ENCODE data around the gene TRIM10.

The TRIM10 gene

DNA sequence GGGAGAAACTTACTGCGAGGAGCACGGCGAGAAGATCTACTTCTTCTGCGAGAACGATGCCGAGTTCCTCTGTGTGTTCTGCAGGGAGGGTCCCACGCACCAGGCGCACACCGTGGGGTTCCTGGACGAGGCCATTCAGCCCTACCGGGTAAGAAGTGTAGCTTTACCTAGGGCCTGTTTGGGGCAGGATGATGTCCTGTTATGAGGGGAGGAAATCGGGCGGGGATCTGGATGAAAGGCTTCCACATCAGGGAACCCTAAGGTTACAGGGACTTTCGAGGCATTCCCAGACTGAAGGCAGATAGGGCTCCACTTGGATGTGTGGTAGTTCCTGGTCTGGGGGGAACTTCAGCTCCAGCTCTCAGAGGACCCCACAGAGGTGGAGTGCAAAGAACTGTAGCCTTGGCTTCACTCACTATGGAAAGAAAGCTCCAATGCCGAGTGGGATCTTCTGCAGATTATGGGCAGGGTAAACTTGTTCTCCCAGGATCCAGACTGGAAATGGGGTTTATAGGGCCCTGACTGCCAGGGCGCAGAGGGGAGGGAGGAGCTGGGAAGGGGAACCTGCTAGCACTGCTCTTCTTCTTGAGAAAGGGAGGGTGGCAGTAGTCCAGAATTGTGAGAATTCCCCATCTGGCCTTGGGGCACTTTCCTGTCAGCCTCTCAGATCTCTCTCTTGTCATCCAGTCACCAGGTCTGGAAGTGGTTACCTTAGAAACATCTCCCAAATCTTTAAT, 3.1 kb upstream of the TRIM10 start:
- Mint-ChIP-seq H3K4me1 (ENCODE audit: low read depth) (peaks cover 22% of the 10 kb centered on the region), H3K9me3 (no peaks in the 10 kb centered on the region), H3K27ac (no peak overlapping the region), H3K4me3 (no peak overlapping the region), H3K27me3 (peaks cover 23% of the 10 kb centered on the region), H3K36me3 (ENCODE audit: low read depth) (no peaks in the 10 kb centered on the region)
- intact Hi-C loops (cut with micrococcal nuclease): no loop called here

DNA sequence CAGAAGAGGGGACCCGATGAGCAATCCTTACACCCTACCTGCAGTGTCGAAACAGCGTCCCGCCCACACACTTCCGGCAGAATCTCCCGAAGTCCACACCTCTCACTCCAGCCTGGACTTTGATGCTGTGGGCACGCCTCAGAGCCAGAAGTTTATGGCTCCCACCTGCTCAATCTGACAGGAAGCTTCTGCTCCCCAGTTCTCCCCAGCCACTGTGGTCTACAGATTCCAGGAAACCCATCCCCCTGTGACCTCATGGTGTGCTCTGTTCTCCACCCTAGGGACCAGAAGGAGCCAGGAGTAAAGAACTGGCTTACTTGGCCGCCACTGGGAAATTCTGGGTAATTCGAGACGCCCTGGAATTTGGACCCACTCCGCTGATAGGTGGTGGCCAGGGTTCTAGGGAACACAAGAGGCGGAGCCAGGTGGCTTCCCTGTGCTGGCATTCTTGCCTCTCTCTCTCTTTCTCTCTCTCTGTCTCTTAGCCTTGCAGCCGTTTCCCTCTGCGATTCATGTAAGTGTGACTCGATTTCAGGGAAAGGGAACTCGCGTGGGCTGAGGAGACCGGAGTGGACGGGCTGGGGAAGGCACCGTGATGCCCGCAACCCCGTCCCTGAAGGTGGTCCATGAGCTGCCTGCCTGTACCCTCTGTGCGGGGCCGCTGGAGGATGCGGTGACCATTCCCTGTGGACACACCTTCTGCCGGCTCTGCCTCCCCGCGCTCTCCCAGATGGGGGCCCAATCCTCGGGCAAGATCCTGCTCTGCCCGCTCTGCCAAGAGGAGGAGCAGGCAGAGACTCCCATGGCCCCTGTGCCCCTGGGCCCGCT, 2.3 kb upstream of the TRIM10 start, which contains the start of gene TRIM15:
TSS of gene TRIM15 (plus strand) at position 457 of the 828 bp plus-strand sequence. CDS start at position 596, 139 bp downstream.
- no peaks in the 10 kb centered on the region for H3K36me3 Mint-ChIP-seq (ENCODE audit: low read depth)
- H3K4me1 Mint-ChIP-seq (ENCODE audit: low read depth): peaks cover 27% of the 10 kb centered on the region
- no peak within 1 kb of the TSS for H3K27ac Mint-ChIP-seq
- H3K4me3 Mint-ChIP-seq: no peak within 1 kb of the TSS
- H3K9me3 Mint-ChIP-seq: no peaks in the 10 kb centered on the region
- H3K27me3 Mint-ChIP-seq: peaks cover 18% of the 10 kb centered on the region
- intact Hi-C loops (cut with micrococcal nuclease): no loop called here

DNA sequence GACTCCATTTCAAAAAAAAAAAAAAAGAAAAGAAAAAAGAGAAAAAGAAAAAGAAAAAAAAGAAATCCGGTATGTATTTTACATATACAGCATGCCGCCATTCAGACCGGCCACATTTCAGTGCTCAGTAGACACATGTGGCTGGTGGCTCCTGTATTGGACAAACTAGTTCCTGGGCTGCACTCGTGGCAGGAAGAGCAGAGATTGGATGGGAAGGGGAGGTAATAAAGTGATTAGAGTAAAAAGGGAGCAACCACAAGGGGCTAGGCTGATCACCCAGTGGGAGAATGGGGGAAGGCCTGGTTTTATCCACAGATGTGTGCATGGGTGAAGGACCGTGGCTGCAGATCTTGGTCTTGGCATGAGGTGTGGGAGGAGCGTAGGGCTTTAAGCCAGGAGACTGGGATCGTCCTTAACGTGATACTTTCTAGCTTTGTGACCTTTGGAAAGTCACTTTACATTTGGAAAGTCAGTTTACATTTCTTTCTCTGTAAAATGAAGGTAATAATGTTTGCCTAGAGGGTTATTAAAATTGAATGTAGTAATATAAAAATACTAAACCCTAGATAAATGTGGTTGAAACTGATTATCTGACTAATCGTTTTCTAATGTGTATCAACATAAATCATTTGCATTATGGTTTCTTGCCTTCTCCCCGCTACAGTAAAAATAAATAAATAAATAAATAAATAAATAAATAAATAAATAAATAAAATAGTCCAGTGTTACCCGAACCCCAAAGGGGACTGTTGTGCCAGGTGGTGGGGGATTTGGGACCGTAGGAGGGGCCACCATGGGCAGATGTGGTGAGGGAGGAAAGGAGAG, 1.5 kb upstream of the TRIM10 start:
- Mint-ChIP-seq H3K27me3 (peaks cover 15% of the 10 kb centered on the region), H3K4me1 (ENCODE audit: low read depth) (peaks cover 33% of the 10 kb centered on the region), H3K9me3 (no peaks in the 10 kb centered on the region), H3K4me3 (no peak overlapping the region), H3K36me3 (ENCODE audit: low read depth) (no peaks in the 10 kb centered on the region), H3K27ac (no peak overlapping the region)
- intact Hi-C loops (cut with micrococcal nuclease): no loop called here

DNA sequence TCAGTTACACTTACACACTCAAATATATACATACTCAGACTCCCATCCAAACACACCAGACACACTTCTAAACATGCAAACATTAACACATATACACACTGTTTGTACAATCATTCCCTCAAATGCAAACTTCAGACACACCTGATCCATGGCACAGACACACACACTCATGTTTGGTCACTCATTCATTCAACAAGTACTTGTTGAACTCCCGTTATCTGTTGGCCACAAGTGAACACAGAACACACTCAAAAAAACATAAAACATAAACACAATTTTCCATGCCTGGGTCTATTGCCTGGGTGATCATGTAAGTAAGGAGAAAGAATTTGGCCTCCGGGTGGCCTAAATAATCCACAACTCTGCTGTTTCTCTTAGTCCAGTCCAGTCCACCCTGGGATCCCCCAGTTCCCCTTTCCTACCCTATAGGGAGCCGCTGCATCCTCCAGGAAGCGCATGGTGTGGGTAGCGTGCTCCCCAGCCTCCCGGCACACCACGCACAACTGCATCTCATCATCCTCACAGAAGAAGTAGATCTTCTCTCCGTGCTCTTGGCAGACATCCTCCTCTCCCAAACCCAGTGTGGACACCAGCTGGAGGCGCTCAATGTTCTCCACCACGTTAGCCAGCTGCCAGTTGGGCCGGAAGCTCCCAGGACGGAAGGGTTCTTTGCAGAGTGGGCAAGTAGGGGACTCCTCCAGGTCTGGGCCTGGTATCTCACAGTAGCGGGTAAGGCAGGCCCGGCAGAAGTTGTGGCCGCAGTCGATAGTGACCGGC, 815 bp downstream of the TRIM10 start:
- H3K4me1 Mint-ChIP-seq (ENCODE audit: low read depth): peaks cover 45% of the 10 kb centered on the region
- H3K4me3 Mint-ChIP-seq: no peak overlapping the region
- intact Hi-C loops (cut with micrococcal nuclease): no loop called here
- H3K27me3 Mint-ChIP-seq: peaks cover 10% of the 10 kb centered on the region
- H3K27ac Mint-ChIP-seq: no peak overlapping the region
- no peaks in the 10 kb centered on the region for H3K36me3 Mint-ChIP-seq (ENCODE audit: low read depth)
- H3K9me3 Mint-ChIP-seq: no peaks in the 10 kb centered on the region

DNA sequence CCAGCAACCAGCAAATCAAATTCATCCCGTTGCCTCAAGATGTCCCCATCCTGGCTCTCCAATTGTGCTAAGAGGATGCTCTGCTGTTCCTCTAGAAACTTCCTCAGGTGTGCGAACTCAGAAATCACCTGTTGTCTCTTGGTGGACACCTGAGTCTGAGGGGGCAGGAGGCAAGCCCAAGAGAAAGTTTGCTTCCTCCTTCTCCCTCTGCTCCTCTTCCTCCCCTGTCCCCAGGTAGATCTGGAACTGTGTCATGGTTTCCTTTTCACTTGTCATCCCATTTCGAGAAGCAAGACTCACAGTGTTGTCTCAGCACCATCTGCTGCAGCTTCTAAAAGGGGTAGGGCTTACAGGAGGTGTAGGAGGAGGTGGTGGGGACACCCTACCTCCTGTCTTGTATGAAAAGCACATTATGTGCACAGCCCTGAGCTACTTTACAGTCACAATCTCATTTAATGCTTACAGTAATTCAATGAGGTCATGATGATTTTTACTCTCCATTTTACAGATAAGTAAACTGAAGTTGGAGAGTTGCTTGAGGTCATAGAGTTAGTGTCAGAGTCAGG, 2.5 kb downstream of the TRIM10 start:
- intact Hi-C loops (cut with micrococcal nuclease): no loop called here
- H3K36me3 Mint-ChIP-seq (ENCODE audit: low read depth): no peaks in the 10 kb centered on the region
- H3K4me1 Mint-ChIP-seq (ENCODE audit: low read depth): peaks cover 47% of the 10 kb centered on the region
- H3K27me3 Mint-ChIP-seq: peaks cover 5% of the 10 kb centered on the region
- H3K9me3 Mint-ChIP-seq: no peaks in the 10 kb centered on the region
- no peak overlapping the region for H3K4me3 Mint-ChIP-seq
- H3K27ac Mint-ChIP-seq: no peak overlapping the region

DNA sequence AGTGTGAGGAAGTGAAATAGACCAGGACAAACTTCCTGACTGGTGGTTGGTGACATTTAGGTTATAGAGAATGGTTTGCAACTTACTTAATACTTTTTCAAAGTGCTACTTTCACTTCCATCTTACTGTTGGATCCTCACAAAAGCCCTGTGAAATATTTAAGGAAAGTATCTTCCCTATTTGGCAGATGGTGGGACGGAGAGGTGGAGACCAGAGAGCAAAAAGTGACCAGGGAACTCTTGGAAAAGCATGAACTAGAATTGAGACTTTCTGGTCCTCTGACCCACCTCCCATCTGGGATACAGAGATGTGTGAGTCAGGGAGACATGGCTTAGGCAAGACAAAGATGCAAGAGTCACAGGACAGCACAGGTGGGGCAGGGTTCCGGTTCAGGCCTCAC, 3.0 kb downstream of the TRIM10 start:
- Mint-ChIP-seq H3K9me3 (no peaks in the 10 kb centered on the region), H3K36me3 (ENCODE audit: low read depth) (no peaks in the 10 kb centered on the region), H3K27ac (no peak overlapping the region), H3K27me3 (peaks cover 5% of the 10 kb centered on the region), H3K4me3 (no peak overlapping the region), H3K4me1 (ENCODE audit: low read depth) (peaks cover 53% of the 10 kb centered on the region)
- intact Hi-C loops (cut with micrococcal nuclease): no loop called here

DNA sequence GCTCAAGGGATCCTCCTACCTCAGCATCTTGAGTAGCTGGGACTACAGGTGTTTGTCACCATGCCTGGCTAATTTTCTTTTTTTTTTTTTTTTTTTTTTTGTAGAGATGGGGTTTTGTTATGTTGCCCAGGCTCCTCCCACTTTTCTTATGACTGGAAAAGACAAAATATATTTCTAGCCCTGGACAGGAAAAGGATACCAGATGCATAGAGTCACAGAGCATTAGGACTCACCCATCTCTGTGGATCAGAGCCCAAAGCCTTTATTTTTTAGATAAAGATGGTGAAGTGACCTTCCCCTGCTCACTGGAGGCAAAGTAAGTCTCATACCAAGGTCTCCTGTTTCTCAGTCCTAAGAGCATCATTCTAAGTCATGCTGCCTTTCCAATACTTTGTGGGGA, 3.4 kb downstream of the TRIM10 start:
- H3K9me3 Mint-ChIP-seq: no peaks in the 10 kb centered on the region
- intact Hi-C loops (cut with micrococcal nuclease): no loop called here
- no peaks in the 10 kb centered on the region for H3K36me3 Mint-ChIP-seq (ENCODE audit: low read depth)
- H3K4me3 Mint-ChIP-seq: no peak overlapping the region
- peaks cover 56% of the 10 kb centered on the region for H3K4me1 Mint-ChIP-seq (ENCODE audit: low read depth)
- H3K27me3 Mint-ChIP-seq: peaks cover 5% of the 10 kb centered on the region
- H3K27ac Mint-ChIP-seq: no peak overlapping the region

DNA sequence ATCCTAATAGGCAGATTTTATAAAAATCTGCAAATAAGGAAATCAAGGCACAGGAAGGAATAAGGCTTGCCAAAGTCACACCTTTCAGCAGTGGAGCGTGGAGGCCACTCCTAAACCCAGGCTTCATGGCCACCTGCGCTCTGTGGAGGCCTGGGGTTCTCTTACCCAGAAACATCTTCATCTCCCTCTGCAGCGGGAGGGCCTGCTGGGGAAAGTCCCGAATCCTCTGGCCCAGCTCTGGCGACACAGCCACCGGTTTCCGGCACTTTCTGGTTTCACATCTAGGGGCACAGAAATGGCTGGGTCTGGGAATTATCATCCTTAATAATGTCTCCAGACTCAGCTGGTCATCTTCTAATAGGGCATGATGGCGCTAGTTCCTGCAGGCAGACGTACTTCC, 4.2 kb downstream of the TRIM10 start:
- Mint-ChIP-seq H3K4me3 (no peak overlapping the region), H3K36me3 (ENCODE audit: low read depth) (no peaks in the 10 kb centered on the region), H3K4me1 (ENCODE audit: low read depth) (peaks cover 56% of the 10 kb centered on the region), H3K27me3 (peaks cover 2% of the 10 kb centered on the region), H3K9me3 (no peaks in the 10 kb centered on the region), H3K27ac (no peak overlapping the region)
- intact Hi-C loops (cut with micrococcal nuclease): no loop called here

DNA sequence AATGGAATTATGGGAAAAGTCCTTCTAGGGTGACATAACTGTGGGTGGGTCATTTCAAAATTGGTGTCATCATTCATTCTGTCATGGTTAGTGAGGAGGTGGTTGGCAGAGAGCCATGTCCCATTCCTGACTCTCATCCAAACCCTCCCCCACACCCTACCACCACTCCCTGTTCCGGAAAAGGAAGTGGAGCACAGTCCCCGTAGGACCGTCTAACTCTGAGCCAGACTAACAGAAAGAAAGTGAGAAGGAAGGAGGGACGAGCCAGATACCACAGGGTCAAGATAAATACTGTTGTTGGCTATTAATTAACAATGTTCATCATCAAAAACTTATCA, 4.8 kb downstream of the TRIM10 start:
- peaks cover 2% of the 10 kb centered on the region for H3K27me3 Mint-ChIP-seq

DNA sequence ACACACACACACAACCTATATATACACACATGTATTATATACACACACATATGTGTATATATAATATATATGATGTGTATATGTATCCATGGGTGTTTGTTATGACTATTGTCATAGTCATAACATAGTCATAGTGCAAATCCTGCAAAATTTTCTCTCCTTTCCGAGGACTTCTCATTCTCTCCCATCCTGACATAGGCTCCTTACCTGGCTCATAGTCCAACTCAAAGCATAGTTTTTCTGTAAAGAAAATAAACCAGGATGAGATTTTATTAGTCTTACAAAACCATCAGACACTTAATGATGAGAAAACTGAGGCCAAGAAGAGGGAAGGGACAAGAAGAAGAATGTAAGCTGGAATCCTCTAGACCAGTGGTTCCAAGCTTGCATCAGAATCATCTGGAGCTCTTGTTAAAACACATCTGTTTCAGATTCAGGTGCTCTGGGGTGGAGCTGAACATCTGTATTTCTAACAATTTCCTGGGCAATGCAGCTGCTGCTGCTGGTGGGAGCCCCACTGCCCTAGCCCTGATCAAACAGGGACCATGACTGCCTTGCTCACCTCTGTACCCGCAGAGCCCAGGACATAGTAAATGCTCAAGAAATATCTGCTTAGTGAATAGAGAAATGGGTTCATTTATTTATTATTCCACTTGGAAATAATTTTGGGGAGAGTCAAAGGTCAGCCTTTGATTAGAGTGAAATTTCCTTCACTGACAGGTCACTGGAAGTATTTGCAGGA, 5.3 kb downstream of the TRIM10 start:
- no peak overlapping the region for H3K4me3 Mint-ChIP-seq
- H3K27ac Mint-ChIP-seq: no peak overlapping the region
- no peaks in the 10 kb centered on the region for H3K9me3 Mint-ChIP-seq
- peaks cover 2% of the 10 kb centered on the region for H3K27me3 Mint-ChIP-seq
- no peaks in the 10 kb centered on the region for H3K36me3 Mint-ChIP-seq (ENCODE audit: low read depth)
- H3K4me1 Mint-ChIP-seq (ENCODE audit: low read depth): peaks cover 57% of the 10 kb centered on the region
- intact Hi-C loops (cut with micrococcal nuclease): no loop called here

More for the DNA sequence above, 4.8 kb downstream of the TRIM10 start:
- Mint-ChIP-seq H3K9me3 (no peaks in the 10 kb centered on the region), H3K27ac (no peak overlapping the region), H3K4me3 (no peak overlapping the region), H3K4me1 (ENCODE audit: low read depth) (peaks cover 61% of the 10 kb centered on the region), H3K36me3 (ENCODE audit: low read depth) (no peaks in the 10 kb centered on the region)
- intact Hi-C loops (cut with micrococcal nuclease): no loop called here

DNA sequence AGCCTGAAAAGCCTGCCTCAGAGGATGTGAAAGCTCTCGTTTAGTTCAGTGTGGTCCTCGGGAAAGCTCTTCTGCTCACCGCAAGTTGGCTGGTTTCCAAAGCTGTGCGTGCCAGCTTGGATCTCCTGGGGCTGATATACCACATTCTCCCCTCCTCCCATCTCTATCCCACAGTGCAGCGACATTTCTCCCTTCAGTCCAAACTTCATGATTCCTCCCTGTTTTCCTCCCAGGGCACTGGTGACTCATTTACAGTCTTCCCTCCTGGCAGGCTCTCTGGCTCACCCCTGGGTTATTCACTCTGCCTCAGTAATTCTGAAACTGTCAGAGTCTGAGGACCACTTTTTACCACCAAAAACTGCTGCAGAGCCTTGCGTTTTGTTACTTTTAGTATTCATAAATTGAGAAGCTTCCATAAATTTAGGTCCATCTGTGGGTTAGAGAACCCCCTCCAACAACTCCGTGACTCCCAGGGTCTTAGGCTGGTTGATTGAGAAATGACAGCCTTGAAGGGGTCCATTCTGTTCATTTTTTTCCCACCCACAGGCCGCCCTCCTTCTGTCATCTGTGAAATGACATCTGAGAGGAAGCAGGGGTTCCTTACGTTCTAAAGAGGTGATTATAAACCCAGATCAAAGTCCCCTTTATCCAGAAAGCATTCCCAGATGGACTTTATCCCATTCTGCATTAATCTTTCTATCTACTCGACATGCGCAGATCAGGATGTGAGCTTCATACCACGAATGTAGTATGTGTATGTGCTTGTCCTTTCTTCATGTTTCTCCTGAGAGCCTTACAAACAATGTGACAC, 6.1 kb downstream of the TRIM10 start:
- H3K27ac Mint-ChIP-seq: no peak overlapping the region
- no peak overlapping the region for H3K4me3 Mint-ChIP-seq
- no peaks in the 10 kb centered on the region for H3K9me3 Mint-ChIP-seq
- H3K4me1 Mint-ChIP-seq (ENCODE audit: low read depth): peaks cover 57% of the 10 kb centered on the region
- peaks cover 2% of the 10 kb centered on the region for H3K27me3 Mint-ChIP-seq
- intact Hi-C loops (cut with micrococcal nuclease): no loop called here
- H3K36me3 Mint-ChIP-seq (ENCODE audit: low read depth): no peaks in the 10 kb centered on the region

DNA sequence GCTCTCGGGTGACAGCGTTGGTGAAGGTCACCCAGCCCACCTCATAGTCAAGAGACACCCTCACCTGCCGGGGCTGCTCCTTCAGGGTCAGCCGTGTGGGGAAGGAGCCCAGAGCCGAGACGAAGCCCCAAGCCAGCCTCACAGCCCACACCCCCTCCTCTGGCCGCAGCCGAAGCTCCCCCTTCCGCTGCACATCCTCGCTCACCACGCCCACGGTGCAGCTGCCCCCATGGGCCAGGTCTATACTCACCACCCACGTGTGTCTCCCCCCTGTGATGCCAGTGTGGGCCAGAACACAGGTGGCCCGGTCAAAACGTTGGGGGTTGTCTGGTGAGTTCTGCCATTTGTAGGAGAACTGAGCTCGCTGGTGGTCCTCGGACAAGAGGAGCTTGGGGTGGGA, 7.0 kb downstream of the TRIM10 start:
- Mint-ChIP-seq H3K4me3 (no peak overlapping the region), H3K9me3 (no peaks in the 10 kb centered on the region), H3K36me3 (ENCODE audit: low read depth) (no peaks in the 10 kb centered on the region), H3K27ac (no peak overlapping the region), H3K4me1 (ENCODE audit: low read depth) (peaks cover 59% of the 10 kb centered on the region), H3K27me3 (peaks cover 2% of the 10 kb centered on the region)
- intact Hi-C loops (cut with micrococcal nuclease): no loop called here
